NB4 (cell line): ENCODE measurements around the gene ACAT2.
"Not testable (repeated sequence)": the region's sequence is repeated elsewhere in the genome, so short reads cannot be mapped to it uniquely, and the experiment has no call there.

ENCODE experiments used
- DNase-seq: peaks from one replicate; pipeline ENCODE4 v3.0.0; 2010; ENCODE audit warnings: low read depth
- H3K4me3 ChIP-seq: one replicate; pipeline ENCODE4 v1.5.1; 2011; ENCODE audit warnings: mild to moderate bottlenecking, low read depth, low read length, moderate library complexity
- CTCF ChIP-seq: IDR thresholded peaks from one replicate; pipeline ENCODE4 v1.5.1; 2012; ENCODE audit warnings: low read depth, low read length
- MAX ChIP-seq: IDR thresholded peaks from 2 replicates; pipeline ENCODE4 v1.6.1; 2011; ENCODE audit warnings: low read depth, low read length
- MYC ChIP-seq: IDR thresholded peaks from 2 replicates; pipeline ENCODE4 v1.6.1; 2011; ENCODE audit warnings: low read depth, low read length
- POLR2A ChIP-seq: IDR thresholded peaks from 2 replicates; pipeline ENCODE4 v1.6.1; 2011; ENCODE audit warnings: mild to moderate bottlenecking; ENCODE audit not compliant: insufficient read length; ENCODE audit errors: extremely low read depth

The ACAT2 gene

GRCh38 chr6:159815410-159815809 lies 53.6 kb downstream of the ACAT2 start:
- TF ChIP-seq POLR2A (no peak), MYC (no peak), MAX (no peak), CTCF (no peak)
- H3K4me3 ChIP-seq, result no peak overlapping the region
- no peak for DNase-seq

DNA sequence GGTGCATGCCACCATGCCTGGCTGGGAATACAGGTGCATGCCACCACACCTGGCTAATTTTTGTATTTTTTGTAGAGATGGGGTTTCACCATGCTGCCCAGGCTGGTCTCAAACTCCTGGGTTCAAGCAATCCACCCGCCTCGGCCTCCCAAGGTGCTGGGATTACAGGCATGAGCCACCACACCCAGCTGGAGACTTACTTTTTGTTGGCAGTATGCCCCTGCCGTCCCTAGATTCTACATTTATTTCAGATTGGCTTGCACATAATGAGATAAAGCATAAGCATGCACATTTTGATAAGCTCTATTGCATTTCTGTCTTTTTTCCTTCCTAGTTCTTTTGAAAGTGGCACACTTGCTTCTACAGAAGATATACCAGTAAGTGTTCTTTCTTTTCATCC lies 54.9 kb downstream of the ACAT2 start:
- DNase-seq, H3K4me3 ChIP-seq: not testable (repeated sequence)

DNA sequence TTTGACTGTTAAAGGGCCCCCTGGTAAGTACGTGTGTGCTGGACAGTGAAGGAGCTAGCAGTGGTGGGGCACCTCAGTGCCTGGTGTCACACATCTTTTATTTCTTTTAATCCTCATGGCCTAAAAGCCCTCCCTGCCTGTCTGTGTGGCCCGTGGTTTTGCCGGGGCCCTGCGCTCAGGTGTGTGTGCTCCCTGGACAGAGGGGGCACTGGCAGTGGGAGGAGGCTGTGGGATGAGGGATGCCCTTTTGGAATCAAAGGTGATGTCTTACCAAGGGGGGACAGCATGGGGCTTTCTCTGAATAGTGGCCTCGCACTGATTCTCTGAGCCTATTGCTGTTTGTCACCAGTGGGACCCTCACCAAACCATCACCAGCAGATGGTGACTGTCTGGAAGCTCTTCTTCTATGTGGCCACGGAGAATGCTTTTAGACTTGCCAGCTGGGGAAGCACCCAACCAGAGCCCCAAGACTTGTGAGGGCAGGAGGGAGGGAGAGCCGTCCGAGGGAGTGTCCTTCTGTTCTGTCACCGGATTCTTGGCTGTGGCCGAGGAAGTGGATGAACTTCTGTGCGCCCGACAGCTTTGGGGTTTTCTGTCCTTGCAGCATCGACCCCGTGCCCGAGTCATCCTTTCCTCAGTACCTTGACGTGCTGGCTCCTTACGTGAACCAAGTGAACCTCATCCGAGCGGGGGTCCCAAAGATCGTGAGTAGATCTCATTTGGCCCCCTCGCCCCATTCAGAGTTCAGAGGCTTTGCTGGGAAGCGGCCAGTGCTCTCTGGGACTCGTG lies 56.3 kb downstream of the ACAT2 start:
- no peak overlapping the region for H3K4me3 ChIP-seq
- DNase-seq, result no peak
- TF ChIP-seq POLR2A (no peak), CTCF (no peak), MAX (no peak), MYC (no peak)

DNA sequence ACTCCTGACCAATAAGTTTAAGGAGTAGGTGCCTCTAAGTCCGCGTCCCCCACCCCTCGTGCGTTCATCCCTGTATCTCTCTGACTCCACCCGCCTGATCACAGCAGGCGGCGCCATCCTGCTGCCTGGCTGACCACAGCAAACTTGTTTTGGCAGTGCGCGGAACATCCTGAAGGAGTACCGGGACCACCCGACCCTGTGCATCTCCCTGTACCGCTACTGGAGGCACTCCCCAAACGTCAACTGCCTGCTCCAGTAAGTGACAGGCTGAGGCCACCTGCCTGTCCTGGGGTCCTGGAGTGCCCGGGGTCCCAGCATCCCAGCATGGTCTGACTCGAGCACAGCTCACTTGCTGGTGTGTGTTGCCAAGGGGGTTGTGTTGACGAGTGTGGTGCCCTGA lies 57.3 kb downstream of the ACAT2 start:
- H3K4me3 ChIP-seq, result no peak overlapping the region
- DNase-seq, result no peak
- no peak for TF ChIP-seq MAX
- no peak for TF ChIP-seq CTCF
- no peak for TF ChIP-seq POLR2A
- no peak for TF ChIP-seq MYC

DNA sequence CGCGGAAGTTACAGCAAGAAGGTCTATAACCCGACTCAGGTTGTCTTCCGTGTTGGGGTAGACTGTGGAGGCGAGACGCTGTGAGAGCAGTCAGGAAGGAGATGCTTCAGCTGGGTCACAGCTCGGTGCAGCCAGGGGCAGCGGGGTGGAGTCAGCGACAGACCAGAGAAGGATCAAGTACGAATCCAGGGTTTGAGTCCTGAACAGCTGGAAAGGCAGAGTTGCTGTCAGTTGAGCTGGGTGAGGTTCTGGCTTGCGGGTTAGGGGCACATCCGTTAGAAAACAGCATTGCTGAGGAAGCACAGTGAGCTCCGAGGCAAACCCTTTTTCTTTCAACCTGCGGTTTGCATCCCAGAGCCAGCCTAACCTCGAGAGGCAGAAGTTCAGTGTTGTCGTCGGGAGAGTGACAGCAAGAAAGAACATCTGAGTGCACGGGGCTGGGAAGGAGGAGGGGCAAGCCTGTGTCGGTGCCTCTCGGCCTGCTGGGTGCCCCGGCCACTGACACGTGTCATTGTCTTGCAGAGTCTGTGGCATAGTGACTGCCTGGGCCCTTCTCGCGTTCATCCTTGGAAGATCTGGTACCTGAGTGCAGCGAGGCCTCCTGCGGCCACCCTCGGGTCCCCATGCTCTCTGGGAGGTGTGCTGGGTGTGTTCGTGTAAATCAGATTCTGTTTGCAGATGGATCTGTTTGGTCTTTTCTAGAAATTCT lies 58.2 kb downstream of the ACAT2 start:
- H3K4me3 ChIP-seq, result peak overlapping the region; percentile 46
- TF ChIP-seq POLR2A (no peak), MAX (peak; percentile 95), CTCF (no peak), MYC (peak; percentile 79)
- peak; percentile 95 for DNase-seq

GRCh38 chr6:159821122-159821521 lies 59.3 kb downstream of the ACAT2 start:
- 0 out of 2 replicates have a peak, but pooled peaks have one; percentile 34 for TF ChIP-seq MAX
- TF ChIP-seq MYC, result no peak
- no peak overlapping the region for H3K4me3 ChIP-seq
- DNase-seq, result peak; percentile 58
